Measurements from ENCODE around the gene SLC39A10. TPM values are rescaled to one million over a fixed set of nuclear protein-coding genes. Genes with fewer than 3 reads are reported as not detected.

Gene SLC39A10
- total and polyA plus RNA-seq, 9 donors: 9.1 to 33.5 (median 26.4) TPM

DNA sequence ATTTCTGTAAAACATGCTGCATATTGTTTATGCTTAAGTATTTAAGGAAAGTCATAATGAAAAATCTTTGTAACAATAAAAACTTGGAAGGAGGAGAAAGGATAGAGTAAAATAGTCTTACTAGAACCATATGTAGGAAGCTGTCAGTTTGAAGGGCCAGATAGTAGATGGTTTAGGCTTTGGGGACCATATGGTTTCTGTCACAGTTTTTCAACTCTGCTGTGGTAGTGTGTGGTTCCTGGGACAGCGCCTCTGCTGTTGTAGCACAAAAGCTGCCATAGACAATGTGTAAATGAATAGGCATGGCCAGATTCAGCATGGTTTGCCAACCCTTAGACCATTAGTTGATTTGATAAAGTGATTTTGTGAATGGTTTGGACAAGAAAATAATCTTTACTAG lies 75.5 kb downstream of the SLC39A10 start:
- no peaks in the 10 kb centered on the region for H3K36me3 ChIP-seq
- no peaks in the 10 kb centered on the region for H3K9me3 ChIP-seq
- intact Hi-C loops (cut with DNase I): no loop called here
- H3K4me3 ChIP-seq: no peak overlapping the region
- H3K27me3 ChIP-seq: no peaks in the 10 kb centered on the region
- no peak overlapping the region for H3K27ac ChIP-seq
- TF ChIP-seq, protein P1, sequence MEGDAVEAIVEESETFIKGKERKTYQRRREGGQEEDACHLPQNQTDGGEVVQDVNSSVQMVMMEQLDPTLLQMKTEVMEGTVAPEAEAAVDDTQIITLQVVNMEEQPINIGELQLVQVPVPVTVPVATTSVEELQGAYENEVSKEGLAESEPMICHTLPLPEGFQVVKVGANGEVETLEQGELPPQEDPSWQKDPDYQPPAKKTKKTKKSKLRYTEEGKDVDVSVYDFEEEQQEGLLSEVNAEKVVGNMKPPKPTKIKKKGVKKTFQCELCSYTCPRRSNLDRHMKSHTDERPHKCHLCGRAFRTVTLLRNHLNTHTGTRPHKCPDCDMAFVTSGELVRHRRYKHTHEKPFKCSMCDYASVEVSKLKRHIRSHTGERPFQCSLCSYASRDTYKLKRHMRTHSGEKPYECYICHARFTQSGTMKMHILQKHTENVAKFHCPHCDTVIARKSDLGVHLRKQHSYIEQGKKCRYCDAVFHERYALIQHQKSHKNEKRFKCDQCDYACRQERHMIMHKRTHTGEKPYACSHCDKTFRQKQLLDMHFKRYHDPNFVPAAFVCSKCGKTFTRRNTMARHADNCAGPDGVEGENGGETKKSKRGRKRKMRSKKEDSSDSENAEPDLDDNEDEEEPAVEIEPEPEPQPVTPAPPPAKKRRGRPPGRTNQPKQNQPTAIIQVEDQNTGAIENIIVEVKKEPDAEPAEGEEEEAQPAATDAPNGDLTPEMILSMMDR (IDR thresholded peaks at IDR 0.05): no peak
- TF ChIP-seq EP300 (IDR thresholded peaks at IDR 0.05): no peak
- no peak for TF ChIP-seq POLR2A (IDR thresholded peaks at IDR 0.05)
- no peaks in the 10 kb centered on the region for H3K4me1 ChIP-seq (ENCODE audit: insufficient read depth)
- WGBS, 3 donors: 89 to 95% (median 91%) methylated on average over 1 of the region's 1 CpG
- DNase-seq: no peak

DNA sequence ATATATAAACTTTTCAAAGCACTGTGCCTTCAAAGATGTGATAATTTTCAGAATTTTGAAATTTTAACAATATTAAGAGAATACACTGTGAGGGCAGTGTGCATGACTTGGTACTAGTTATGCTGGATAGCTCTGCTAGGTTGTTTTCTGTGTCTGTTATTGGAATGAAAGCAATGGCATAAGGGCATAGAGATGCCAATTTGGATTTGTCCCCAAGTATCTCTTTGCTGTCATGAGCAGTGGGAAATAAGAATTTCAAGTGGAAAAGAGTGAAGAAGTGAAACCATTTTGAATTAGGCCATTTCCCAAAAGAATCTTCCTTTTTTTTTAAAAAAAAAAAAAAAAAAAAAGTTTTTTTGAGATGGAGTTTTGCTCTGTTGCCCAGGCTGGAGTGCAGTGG lies 76.8 kb downstream of the SLC39A10 start:
- no peak overlapping the region for H3K27ac ChIP-seq
- no peaks in the 10 kb centered on the region for H3K27me3 ChIP-seq
- TF ChIP-seq EP300 (IDR thresholded peaks at IDR 0.05) (no peak), POLR2A (IDR thresholded peaks at IDR 0.05) (no peak)
- TF ChIP-seq, protein P1 (IDR thresholded peaks at IDR 0.05): no peak
- no peaks in the 10 kb centered on the region for H3K4me1 ChIP-seq (ENCODE audit: insufficient read depth)
- no peaks in the 10 kb centered on the region for H3K9me3 ChIP-seq
- DNase-seq: no peak
- no peak overlapping the region for H3K4me3 ChIP-seq
- intact Hi-C loops (cut with DNase I): no loop called here
- H3K36me3 ChIP-seq: no peaks in the 10 kb centered on the region

DNA sequence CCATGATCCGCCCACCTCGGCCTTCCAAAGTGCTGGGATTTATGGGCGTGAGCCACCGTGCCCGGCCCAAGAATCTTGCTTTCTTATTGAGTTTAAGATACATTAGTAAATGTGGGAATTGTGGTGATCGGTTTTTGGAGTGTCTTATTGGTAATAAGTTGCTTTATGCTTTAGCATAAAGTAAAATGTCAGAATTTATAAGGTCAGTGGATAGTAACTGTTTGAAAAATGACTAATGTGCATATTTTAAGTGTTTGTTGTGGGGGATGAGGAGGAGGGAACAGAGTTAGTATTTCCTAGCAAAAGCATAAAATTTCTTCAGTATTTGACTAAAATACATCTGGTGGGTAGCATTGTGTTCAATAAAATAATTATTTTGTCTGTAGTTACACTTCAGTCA lies 77.4 kb downstream of the SLC39A10 start:
- Histone ChIP-seq H3K27ac (no peak overlapping the region), H3K27me3 (no peaks in the 10 kb centered on the region), H3K9me3 (no peaks in the 10 kb centered on the region), H3K4me3 (no peak overlapping the region), H3K36me3 (no peaks in the 10 kb centered on the region), H3K4me1 (ENCODE audit: insufficient read depth) (no peaks in the 10 kb centered on the region)
- intact Hi-C loops (cut with DNase I): no loop called here
- DNase-seq: no peak
- TF ChIP-seq EP300 (IDR thresholded peaks at IDR 0.05): no peak
- TF ChIP-seq POLR2A (IDR thresholded peaks at IDR 0.05): no peak
- TF ChIP-seq, protein P1 (IDR thresholded peaks at IDR 0.05): no peak
- WGBS, 3 donors: 86% methylated on average over 6 of the region's 6 CpGs

DNA sequence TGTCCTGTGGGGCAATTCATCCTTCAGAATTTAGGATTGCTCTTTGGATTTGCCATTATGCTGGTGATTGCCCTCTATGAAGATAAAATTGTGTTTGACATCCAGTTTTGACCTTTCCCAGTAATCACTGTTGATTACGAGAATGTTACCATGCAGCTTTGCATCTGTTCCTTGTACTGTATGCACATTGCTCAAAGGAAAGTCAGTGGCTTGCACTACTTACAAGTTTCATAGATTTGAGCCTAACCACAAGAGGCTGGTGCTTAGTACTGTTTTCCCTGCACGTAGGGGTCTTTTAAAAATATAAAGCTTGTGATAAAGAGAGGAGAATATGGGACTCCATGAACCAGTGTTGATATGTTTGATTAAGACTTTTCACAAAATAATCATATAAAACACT lies 77.9 kb downstream of the SLC39A10 start:
- Histone ChIP-seq H3K36me3 (no peaks in the 10 kb centered on the region), H3K4me3 (no peak overlapping the region), H3K27ac (no peak overlapping the region), H3K27me3 (no peaks in the 10 kb centered on the region), H3K4me1 (ENCODE audit: insufficient read depth) (no peaks in the 10 kb centered on the region), H3K9me3 (no peaks in the 10 kb centered on the region)
- DNase-seq: no peak
- WGBS, 3 donors: 63 to 69% (median 68%) methylated on average over 2 of the region's 2 CpGs
- intact Hi-C loops (cut with DNase I): no loop called here
- TF ChIP-seq EP300 (IDR thresholded peaks at IDR 0.05) (no peak), POLR2A (IDR thresholded peaks at IDR 0.05) (no peak)
- TF ChIP-seq, protein P1 (IDR thresholded peaks at IDR 0.05): no peak

DNA sequence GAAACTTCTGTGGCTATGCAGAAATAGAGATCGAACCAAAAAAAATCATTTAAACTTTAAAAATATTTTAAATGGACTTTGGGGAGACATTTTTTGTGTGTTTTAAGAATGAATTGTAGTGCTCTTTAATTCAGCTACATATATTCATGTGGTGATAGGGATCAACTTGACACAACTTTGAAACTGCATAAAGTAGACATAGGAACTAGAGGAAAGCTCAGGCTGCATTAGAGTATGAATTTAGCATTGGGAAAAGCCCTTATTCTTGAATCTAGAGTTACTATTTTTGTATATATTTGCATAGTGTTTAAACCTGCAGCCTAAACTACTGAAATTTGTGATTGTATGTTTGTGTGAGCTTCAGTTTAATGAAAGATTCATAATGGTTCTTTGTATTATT lies 78.3 kb downstream of the SLC39A10 start:
- 96 to 98% (median 97%) methylated on average over 1 of the region's 1 CpG for WGBS, 3 donors
- Histone ChIP-seq H3K9me3 (no peaks in the 10 kb centered on the region), H3K27me3 (no peaks in the 10 kb centered on the region), H3K36me3 (no peaks in the 10 kb centered on the region), H3K27ac (no peak overlapping the region), H3K4me3 (no peak overlapping the region), H3K4me1 (ENCODE audit: insufficient read depth) (no peaks in the 10 kb centered on the region)
- DNase-seq: no peak
- TF ChIP-seq EP300 (IDR thresholded peaks at IDR 0.05) (no peak), POLR2A (IDR thresholded peaks at IDR 0.05) (no peak)
- TF ChIP-seq, protein P1 (IDR thresholded peaks at IDR 0.05): no peak
- intact Hi-C loops (cut with DNase I): no loop called here

All from ovary (tissue), 9 donors.